DOHH2 (cell line): ENCODE measurements around the gene CXCL5.

ENCODE experiments used
- CTCF ChIP-seq: fragments of 200-600 bp; sonication (generic); IDR thresholded peaks from one replicate; pipeline ENCODE4 v1.5.1; 2014; ENCODE audit warnings: antibody characterized with exemption, mild to moderate bottlenecking, low read depth, low read length; ENCODE audit not compliant: poor library complexity, severe bottlenecking
- EZH2phosphoT487 ChIP-seq: fragments of 200-600 bp; sonication (generic); IDR thresholded peaks from 2 replicates; pipeline ENCODE4 v1.6.1; 2017; ENCODE audit warnings: borderline replicate concordance, mild to moderate bottlenecking, antibody characterized with exemption, low read length, moderate library complexity, mixed read lengths

- no peak for TF ChIP-seq CTCF
- no peak for TF ChIP-seq EZH2phosphoT487
Measured at GRCh38 chr4:74044677-74045076, 46.2 kb upstream of the CXCL5 start.
